Smooth muscle cell (in vitro differentiated cells): ENCODE results near the gene ASXL1. TPM values are rescaled to one million over a fixed set of nuclear protein-coding genes. Genes with fewer than 3 reads are reported as not detected.

Source experiments
- DNase-seq: peaks from one replicate; lab custom pipeline; 2025; ENCODE audit not compliant: unreplicated experiment; lab: John Stamatoyannopoulos, UW
- H2AFZ ChIP-seq: fragments of 200-600 bp; sonication (generic); 2 replicates; pipeline ENCODE4 v1.6.0; 2016; ENCODE audit warnings: antibody characterized with exemption, low read depth, mild to moderate bottlenecking
- H3F3A ChIP-seq: fragments of 200-600 bp; sonication (generic); 2 replicates; pipeline ENCODE4 v1.6.0; 2017; ENCODE audit warnings: antibody characterized with exemption, low read depth
- H3K27ac ChIP-seq: fragments of 200-600 bp; sonication (generic); 2 replicates; pipeline ENCODE4 v1.5.1; 2016; ENCODE audit warnings: low read depth, mild to moderate bottlenecking
- H3K27me3 ChIP-seq: fragments of 200-600 bp; sonication (generic); 2 replicates; pipeline ENCODE4 v1.6.1; 2016; ENCODE audit warnings: low read depth, mild to moderate bottlenecking
- H3K36me3 ChIP-seq: fragments of 200-600 bp; sonication (generic); 2 replicates; pipeline ENCODE4 v1.5.1; 2016; ENCODE audit warnings: low read depth
- H3K4me1 ChIP-seq: fragments of 200-600 bp; sonication (generic); 2 replicates; pipeline ENCODE4 v1.5.1; 2016; ENCODE audit warnings: low read depth
- H3K4me2 ChIP-seq: fragments of 200-600 bp; sonication (generic); 2 replicates; pipeline ENCODE4 v1.6.0; 2016; ENCODE audit warnings: mild to moderate bottlenecking
- H3K4me3 ChIP-seq: fragments of 200-600 bp; sonication (generic); 2 replicates; pipeline ENCODE4 v1.5.1; 2016; ENCODE audit warnings: mild to moderate bottlenecking
- H3K79me2 ChIP-seq: fragments of 200-600 bp; sonication (generic); 2 replicates; pipeline ENCODE4 v1.6.0; 2016; ENCODE audit warnings: low read depth, mild to moderate bottlenecking
- H3K9ac ChIP-seq: fragments of 200-600 bp; sonication (generic); 2 replicates; pipeline ENCODE4 v1.6.0; 2016; ENCODE audit warnings: low read depth
- H3K9me3 ChIP-seq: fragments of 200-600 bp; sonication (generic); replicated peaks from 2 replicates; pipeline ENCODE4 v1.5.1; 2016; ENCODE audit warnings: low read depth
- H4K20me1 ChIP-seq: fragments of 200-600 bp; sonication (generic); 2 replicates; pipeline ENCODE4 v1.6.0; 2016; ENCODE audit warnings: low read depth
- CTCF ChIP-seq: fragments of 200-600 bp; sonication (generic); IDR thresholded peaks from 2 replicates; pipeline ENCODE4 v1.5.1; 2017; ENCODE audit warnings: borderline replicate concordance, mild to moderate bottlenecking, antibody characterized with exemption; ENCODE audit not compliant: insufficient read depth, poor library complexity, severe bottlenecking
- WGBS: methylation state at CpG from one replicate; pipeline ENCODE4 v1.1.7; 2016; ENCODE audit warnings: low lambda C conversion rate; 5-methylcytosine and 5-hydroxymethylcytosine counted together
- polyA plus RNA-seq: library from polyadenylated mRNA; unstranded; fragments of >200 nt; fragmentation: Nextera tagmentation; extraction: Ambion mirVana; gene quantifications from 2 replicates; pipeline ENCODE4 v1.2.1, GENCODE V29; 2016
- total RNA-seq: library from RNA; depleted of rRNA; stranded (reverse); fragments of >200 nt; gene quantifications from 2 replicates; pipeline ENCODE4 v1.2.3, GENCODE V29; 2014

ASXL1 gene
- total and polyA plus RNA-seq, 2 experiments from 2014 or later = 46.5 to 62.1 TPM

- no peak for DNase-seq
- no peaks in the 10 kb centered on the region for H3K27me3 ChIP-seq
- no peaks in the 10 kb centered on the region for H3K4me1 ChIP-seq
- H3K79me2 ChIP-seq = no peaks in the 10 kb centered on the region
- peaks cover 4% of the 10 kb centered on the region for H3F3A ChIP-seq
- no peak overlapping the region for H3K4me3 ChIP-seq
- WGBS = 73% methylated on average over 12 of the region's 12 CpGs
- H4K20me1 ChIP-seq = peaks cover 5% of the 10 kb centered on the region
- no peak for TF ChIP-seq CTCF
- peaks cover 8% of the 10 kb centered on the region for H3K36me3 ChIP-seq
- no peak overlapping the region for H3K9ac ChIP-seq
- H3K4me2 ChIP-seq = peak overlapping the region; percentile 48
- H3K9me3 ChIP-seq = no peaks in the 10 kb centered on the region
- H3K27ac ChIP-seq = peak overlapping the region; percentile 44
- no peak overlapping the region for H2AFZ ChIP-seq
Measured at GRCh38 chr20:32333181-32333987, 24.7 kb upstream of the ASXL1 start.

- DNase-seq = no peak
- Histone ChIP-seq H3K9me3 (no peaks in the 10 kb centered on the region), H3K4me2 (no peak overlapping the region), H3K4me1 (no peaks in the 10 kb centered on the region), H4K20me1 (peaks cover 5% of the 10 kb centered on the region), H3K27ac (no peak overlapping the region), H3K79me2 (no peaks in the 10 kb centered on the region), H2AFZ (no peak overlapping the region), H3K36me3 (peaks cover 8% of the 10 kb centered on the region), H3K27me3 (no peaks in the 10 kb centered on the region), H3F3A (peaks cover 4% of the 10 kb centered on the region), H3K4me3 (no peak overlapping the region), H3K9ac (no peak overlapping the region)
- TF ChIP-seq CTCF = no peak
- WGBS = 89% methylated on average over 13 of the region's 13 CpGs
Measured at GRCh38 chr20:32333988-32334885, 23.9 kb upstream of the ASXL1 start.

GRCh38 chr20:32336918-32337347 lies 21.2 kb upstream of the ASXL1 start:
- no peak overlapping the region for H3K9ac ChIP-seq
- no peak for DNase-seq
- no peaks in the 10 kb centered on the region for H3K79me2 ChIP-seq
- WGBS = 38% methylated on average over 5 of the region's 5 CpGs
- H4K20me1 ChIP-seq = peaks cover 5% of the 10 kb centered on the region
- TF ChIP-seq CTCF = peak; percentile 54
- no peak overlapping the region for H3K27ac ChIP-seq
- no peaks in the 10 kb centered on the region for H3K27me3 ChIP-seq
- H3K9me3 ChIP-seq = no peaks in the 10 kb centered on the region
- H2AFZ ChIP-seq = no peak overlapping the region
- no peaks in the 10 kb centered on the region for H3K36me3 ChIP-seq
- H3K4me1 ChIP-seq = no peaks in the 10 kb centered on the region
- H3K4me3 ChIP-seq = no peak overlapping the region
- peaks cover 2% of the 10 kb centered on the region for H3F3A ChIP-seq
- peak overlapping the region; percentile 18 for H3K4me2 ChIP-seq
